Stimulated activated CD8-positive, alpha-beta memory T cell treated with anti-CD3 and anti-CD28 coated beads, Interleukin-15, amount 100 ng/mL, for 24 hours (primary cell): ENCODE data around the gene NOP58.
"Not testable (repeated sequence)": the region's sequence is repeated elsewhere in the genome, so short reads cannot be mapped to it uniquely, and the experiment has no call there.

Experiments
- DNase-seq: peaks from one replicate; pipeline ENCODE4 v3.0.0-alpha.2; 2020; ENCODE audit warnings: low read depth

The NOP58 gene

DNA sequence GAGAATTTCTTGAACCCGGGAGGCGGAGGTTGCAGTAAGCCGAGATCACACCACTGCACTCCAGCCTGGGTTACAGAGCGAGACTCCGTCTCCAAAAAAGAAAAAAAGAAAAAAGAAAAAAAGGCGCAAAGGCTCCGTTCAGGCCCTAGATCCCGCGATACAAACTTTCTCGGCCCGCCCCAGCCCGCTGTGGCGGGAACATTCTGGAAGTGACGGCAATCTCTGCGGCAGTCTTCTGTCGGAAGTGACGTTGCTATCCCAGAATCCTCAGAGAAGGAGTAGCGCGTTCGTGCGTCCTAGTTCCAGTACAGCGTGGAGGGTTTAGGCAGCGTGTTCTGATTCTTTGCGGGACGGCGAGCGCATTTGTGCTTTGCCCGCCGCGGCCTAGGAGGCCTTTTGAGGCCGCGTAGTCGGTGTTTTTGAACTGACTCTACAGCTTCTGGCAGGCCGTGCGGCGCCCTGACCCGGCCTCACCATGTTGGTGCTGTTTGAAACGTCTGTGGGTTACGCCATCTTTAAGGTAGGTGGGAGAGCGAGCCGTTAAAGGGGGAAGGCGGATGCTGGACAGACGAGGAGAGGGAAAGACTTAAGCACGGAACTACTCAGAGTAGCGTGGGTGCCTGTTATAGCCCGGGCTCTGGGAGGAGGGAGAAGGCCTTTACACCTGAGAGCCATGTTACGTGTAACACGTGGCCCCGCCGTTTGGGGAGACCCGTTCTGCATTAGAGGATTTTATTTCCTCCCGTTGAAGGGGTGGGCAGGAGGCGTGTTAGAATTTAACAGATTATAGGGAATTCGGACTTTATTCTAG, at the start of gene NOP58:
NOP58 (plus strand) TSS at position 297 of the 811 bp plus-strand sequence; CDS start at position 476, 179 bp downstream.
- peak; percentile 63 for DNase-seq

DNA sequence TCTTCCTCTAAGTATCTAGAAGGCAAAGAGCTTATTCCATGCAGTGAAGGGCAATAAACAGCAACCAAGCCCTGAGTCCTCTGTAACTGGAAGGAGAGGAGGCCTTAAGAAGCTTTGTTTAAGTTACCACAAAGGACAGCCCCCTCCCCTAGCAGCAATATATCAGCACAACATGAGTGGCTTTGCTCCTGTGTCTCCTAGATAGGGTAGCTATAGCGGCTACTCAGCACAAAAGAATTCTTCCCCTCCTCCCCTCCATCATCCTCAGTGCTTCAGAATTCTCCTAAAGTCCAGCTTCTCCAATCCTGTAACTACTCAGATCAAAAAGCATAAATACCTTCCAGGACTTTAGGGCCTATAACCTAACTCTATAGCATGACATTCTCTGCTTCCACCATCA, 43.7 kb upstream of the NOP58 start:
- DNase-seq: no peak

GRCh38 chr2:202237787-202238233, 27.8 kb upstream of the NOP58 start:
- DNase-seq: no peak

- peak; percentile 74 for DNase-seq
Measured at GRCh38 chr2:202238234-202239197, 27.0 kb upstream of the NOP58 start, which contains the start of gene SUMO1. Gene SUMO1, minus strand, starts transcription at chr2:202238597. Its CDS starts 146 bp downstream, at chr2:202238451.

- DNase-seq: not testable (repeated sequence)
Measured at GRCh38 chr2:202247710-202248109, 17.9 kb upstream of the NOP58 start.

DNA sequence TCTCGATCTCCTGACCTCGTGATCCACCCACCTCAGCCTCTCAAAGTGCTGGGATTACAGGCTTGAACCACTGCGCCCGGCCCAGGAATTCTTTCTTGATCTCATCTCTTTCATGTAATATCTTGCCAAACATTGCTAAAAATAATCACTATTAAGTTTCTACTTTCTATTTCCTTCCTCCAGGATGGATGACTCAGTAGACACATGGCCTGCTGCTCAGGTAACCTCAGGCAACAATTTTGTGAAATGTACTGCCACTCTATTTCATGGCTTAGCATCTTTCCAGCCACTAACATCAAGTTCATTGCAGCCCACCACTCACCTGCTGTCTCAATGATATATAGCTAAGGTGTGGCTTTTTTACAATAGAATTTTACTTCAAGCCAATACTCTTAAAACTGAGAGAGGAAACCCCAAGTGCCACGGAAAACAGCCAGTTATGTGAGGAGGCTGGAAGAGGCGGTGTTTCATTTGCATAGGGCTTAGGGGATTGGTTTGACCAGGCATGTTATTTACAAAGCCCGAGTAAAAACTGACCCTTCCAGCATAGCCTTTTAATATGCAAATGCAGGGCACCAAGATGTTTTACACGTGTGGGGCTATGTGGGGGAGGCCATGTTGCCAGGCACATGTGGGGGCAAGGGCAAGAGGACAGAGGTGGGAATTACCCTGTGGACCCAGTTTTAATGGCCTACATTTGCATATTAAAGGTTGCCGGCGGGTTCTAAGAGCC, 15.9 kb upstream of the NOP58 start:
- DNase-seq: no peak

GRCh38 chr2:202251494-202251893, 14.1 kb upstream of the NOP58 start:
- DNase-seq: no peak

DNA sequence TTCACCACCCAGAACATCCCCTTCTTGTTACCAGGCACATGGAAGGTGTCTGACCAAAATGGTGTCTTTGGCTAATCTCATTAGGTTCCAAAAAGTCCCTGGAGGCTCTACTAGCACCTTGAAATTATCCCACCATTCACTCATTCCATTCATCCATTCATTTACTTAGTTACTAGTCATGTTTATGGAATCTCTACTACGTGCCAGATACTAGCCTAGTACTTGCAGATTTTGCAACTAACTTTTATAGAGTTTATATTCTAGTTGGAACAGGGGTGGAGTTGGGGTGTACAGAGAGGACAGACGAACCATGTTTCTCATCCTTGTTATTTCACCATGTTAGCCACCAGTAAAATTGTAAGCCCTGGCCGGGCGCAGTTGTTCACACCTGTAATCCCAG, 4.0 kb upstream of the NOP58 start:
- no peak for DNase-seq

- DNase-seq: no peak
Measured at GRCh38 chr2:202267495-202267894, 1.9 kb downstream of the NOP58 start.

- no peak for DNase-seq
Measured at GRCh38 chr2:202269585-202269984, 4.0 kb downstream of the NOP58 start.

DNA sequence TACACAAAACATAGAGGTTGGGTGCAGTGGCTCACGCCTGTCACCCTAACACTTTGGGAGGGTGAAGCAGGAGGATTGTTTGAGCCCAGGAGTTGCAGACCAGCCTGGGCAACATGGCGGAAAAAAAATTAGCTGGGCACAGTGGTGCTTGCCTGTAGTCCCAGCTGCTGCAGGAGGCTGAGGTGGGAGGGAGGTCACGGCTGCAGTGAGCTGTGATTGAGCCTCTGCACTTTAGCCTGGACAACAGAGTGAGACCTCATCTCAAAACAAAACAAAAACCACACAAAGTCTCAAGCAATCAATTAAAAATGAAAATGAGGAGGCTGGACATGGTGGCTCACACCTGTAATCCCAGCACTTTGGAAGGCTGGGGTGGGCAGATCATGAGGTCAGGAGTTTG, 4.9 kb downstream of the NOP58 start:
- DNase-seq: no peak

DNA sequence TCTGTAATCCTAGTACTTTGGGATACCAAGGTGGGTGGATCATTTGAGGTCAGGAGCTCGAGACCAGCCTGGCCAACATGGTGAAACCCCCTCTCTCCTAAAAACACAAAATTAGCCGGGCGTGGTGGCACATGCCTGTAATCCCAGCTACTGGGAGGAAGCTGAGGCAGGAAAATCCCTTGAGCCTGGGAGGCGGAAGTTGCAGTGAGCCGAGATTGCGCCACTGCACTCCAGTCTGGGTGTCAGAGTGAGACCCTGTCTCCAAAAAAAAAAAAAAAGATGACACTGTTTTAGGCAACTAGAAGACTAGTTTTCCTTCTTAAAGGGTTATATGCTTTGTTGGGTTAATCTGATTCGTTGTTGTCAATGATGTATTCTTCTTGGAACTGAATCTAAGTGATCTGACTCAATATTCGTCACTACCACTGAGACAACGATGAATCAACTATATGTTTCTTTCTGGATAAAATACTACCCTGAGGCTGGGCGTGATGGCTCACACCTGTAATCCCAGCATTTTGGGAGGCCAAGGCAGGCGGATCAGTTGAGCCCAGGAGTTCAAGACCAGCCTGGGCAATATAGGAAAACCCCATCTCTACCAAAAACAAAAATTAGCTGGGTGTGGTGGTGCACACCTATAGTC, 10.6 kb downstream of the NOP58 start:
- DNase-seq: not testable (repeated sequence)

DNA sequence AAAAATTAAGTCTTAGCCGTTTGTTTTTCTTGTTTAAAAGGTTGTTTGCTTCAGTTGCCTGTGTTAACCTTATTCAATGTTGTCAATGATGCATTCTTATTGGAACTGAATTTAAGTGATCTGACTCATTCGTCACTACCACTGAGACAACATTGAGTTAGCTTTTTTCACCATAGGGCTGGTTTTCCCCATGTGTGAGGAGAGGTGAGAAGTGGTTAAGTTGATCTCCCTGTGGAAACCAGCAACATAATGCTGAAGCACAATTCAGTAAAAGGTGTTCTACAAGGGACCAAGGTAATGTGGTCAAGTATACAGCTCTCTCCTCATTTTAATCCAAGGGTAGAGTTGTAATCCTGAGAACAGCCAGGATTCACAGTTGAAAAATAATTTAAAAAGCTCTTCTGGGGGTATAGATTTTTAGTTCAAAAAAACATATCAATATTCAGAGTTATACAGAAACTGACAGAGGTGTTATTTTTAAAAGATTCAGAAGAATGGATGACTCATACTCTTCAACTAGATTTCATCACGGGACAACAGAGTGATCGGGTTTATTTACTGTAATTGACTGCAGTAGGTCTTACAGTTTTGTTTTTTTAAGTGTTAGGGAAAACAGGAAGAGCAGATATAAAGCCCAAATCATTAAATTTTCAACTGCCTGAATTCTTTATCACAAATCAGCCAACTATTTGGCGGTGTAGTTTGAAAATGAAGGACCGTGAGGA, 12.6 kb downstream of the NOP58 start:
- DNase-seq: no peak

DNA sequence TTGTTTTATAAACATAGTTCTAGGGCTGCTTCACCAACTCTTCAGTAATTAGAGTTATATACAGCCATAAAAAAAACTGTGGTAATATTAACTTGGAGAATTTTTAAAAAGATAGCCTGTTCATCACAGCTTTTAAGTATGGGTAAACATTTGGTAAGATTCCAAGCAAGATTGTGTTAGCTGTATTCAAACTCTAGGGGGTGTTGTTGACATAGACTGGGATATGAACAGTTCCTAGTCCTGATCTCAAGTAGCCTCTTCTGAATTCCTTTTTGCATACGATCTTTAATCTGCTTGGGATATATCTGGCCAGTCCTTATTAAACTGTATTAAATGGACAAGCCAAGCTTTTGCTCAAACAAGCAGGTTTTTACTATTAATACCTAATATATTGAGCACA, 13.4 kb downstream of the NOP58 start:
- no peak for DNase-seq

- DNase-seq: no peak
Measured at GRCh38 chr2:202286595-202286994, 21.0 kb downstream of the NOP58 start.

DNA sequence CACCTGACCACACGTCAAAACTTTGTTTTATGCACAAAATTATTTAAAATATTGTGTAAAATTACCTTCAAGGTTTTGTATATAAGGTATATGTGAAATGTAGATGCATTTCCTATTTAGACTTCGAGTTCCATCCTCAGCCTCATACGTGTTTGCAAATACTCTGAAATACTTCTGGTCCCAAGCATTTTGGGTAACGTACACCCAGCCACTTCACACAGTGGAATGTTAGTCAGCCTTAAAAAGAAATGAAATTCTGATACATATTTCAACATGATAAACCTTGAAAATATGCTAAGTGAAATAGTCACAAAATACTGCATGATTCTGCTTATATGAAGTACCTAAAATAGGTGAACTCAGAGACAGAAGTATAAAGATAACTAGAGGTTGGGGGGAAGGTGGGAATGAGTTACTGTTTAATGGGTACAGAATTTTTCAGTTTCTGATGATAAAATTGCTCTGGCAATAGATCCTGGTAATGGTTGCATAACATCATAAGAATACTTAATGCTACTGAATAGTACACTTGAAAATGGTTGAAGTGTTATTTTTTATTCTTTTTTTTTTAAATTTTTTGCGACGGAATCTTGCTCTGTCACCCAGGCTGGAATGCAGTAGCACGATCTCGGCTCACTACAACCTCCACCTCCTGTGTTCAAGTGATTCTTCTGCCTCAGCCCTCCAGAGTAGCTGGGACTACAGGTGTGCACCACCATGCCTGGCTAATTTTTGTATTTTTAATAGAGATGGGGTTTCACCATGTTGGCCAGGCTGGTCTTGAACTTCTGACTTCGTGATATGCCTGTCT, 24.0 kb downstream of the NOP58 start:
- DNase-seq: no peak

DNA sequence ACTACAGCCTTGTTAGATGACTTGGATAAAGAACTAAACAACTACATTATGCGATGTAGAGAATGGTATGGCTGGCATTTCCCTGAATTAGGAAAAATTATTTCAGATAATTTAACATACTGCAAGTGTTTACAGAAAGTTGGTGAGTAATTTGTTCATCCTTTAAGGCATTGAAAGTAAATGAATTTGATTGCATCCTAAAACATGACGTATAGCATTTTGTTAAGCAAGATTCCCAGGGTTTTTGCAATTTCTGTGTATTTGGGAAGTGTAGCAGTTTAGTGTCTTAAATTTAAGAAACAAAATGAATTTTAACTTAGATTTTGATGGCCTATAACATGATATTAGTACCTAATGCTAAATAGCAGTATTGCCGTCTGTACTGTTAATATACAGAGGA, 24.8 kb downstream of the NOP58 start:
- DNase-seq: no peak

DNA sequence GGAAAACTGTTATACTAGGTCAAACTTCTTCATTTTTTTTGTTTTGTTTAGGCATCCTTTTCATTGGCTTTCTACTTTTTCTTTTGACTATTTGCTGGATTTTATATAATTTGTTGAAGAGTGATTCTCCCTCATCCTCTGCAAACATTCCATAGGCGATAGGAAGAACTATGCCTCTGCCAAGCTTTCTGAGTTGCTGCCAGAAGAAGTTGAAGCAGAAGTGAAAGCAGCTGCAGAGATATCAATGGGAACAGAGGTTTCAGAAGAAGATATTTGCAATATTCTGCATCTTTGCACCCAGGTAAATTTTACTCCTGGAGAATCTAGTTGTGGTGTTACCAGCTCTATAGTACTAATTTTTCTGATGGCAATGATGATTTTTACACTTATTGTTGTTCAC, 25.4 kb downstream of the NOP58 start:
- no peak for DNase-seq

DNA sequence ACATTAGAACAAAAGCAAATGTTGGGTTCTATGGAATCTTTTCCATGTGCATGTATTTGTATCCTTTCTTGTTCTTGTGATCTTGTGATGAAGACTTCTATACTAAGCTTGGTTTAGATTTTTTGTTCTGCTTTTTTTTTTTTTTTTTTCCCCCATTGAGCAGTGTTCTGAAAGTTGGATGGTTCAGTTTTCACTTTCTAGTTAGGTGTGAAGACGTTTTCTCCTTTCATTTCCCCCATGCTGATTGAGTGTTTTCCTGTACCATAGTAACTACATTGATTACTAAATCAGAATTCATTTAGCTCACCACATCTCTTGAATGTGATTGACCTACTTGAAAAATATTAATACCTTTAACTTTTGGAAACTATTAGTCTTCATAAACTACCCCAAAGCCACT, 34.1 kb downstream of the NOP58 start:
- no peak for DNase-seq

- no peak for DNase-seq
Measured at GRCh38 chr2:202306034-202306433, 40.5 kb downstream of the NOP58 start.
